K562 (cell line): ENCODE results near the gene USP4. TPM values are rescaled to one million over a fixed set of nuclear protein-coding genes. Genes with fewer than 3 reads are reported as not detected.

ENCODE experiments used
- CBFA2T2 ChIP-seq: fragments of 450-650 bp; conservative IDR thresholded peaks from 2 replicates; pipeline ENCODE4 v1.6.1; 2017; ENCODE audit warnings: mild to moderate bottlenecking
- CBX1 ChIP-seq: sonication (generic); IDR thresholded peaks from 2 replicates; pipeline ENCODE4 v1.6.1; 2016; ENCODE audit warnings: antibody characterized with exemption, low read depth, mild to moderate bottlenecking
- CBX2 ChIP-seq: fragments of 200-600 bp; sonication (generic); IDR thresholded peaks from one replicate; pipeline ENCODE4 v1.6.1; 2012; ENCODE audit warnings: mild to moderate bottlenecking, low read length, inconsistent platforms; ENCODE audit not compliant: insufficient read depth, poor library complexity, severe bottlenecking
- FOXA3 ChIP-seq, 2 experiments: fragments of 450-650 bp in 1 of 2; sonication (generic) in 1 of 2; formaldehyde crosslinking; IDR thresholded peaks in 1 of 2; conservative IDR thresholded peaks in 1 of 2; 2 replicates each; pipeline versions ENCODE4 v1.4.0 to v1.8.0; 2020 to 2022; ENCODE audit warnings: mild to moderate bottlenecking in 2 of 2, missing genetic modification reagents in 1 of 2
- IFI16 ChIP-seq: fragments of 250-450 bp; sonication (Bioruptor Pico); IDR thresholded peaks from 2 replicates; pipeline ENCODE4 v2.1.2; 2022; ENCODE audit warnings: mild to moderate bottlenecking, inconsistent platforms
- JUN ChIP-seq, 2 experiments: sonication (generic) in 1 of 2; formaldehyde crosslinking in 1 of 2; IDR thresholded peaks; 2 replicates each; pipeline versions ENCODE4 v1.6.1 to v1.8.0; 2012 to 2022; ENCODE audit warnings: borderline replicate concordance in 2 of 2, mild to moderate bottlenecking in 2 of 2, improper control_type of control experiment in 1 of 2, low read depth in 1 of 2, low read length in 1 of 2, missing genetic modification reagents in 1 of 2
- MAFF ChIP-seq: IDR thresholded peaks from 2 replicates; pipeline ENCODE4 v1.6.1; 2012; ENCODE audit warnings: low read length, improper control_type of control experiment
- MED1 ChIP-seq: sonication (generic); formaldehyde crosslinking; IDR thresholded peaks from 2 replicates; pipeline ENCODE4 v1.8.1; 2023; ENCODE audit warnings: missing genetic modification reagents, borderline replicate concordance
- MIER1 ChIP-seq: fragments of 450-650 bp; IDR thresholded peaks from 2 replicates; pipeline ENCODE4 v1.6.1; 2016; ENCODE audit warnings: antibody characterized with exemption, mild to moderate bottlenecking, low read depth
- PPARD ChIP-seq: fragments of 250-450 bp; sonication (Bioruptor Pico); IDR thresholded peaks from 2 replicates; pipeline ENCODE4 v1.8.0; 2022; ENCODE audit warnings: inconsistent platforms, mild to moderate bottlenecking, moderate library complexity
- RAD51 ChIP-seq: fragments of 450-650 bp; IDR thresholded peaks from 2 replicates; pipeline ENCODE4 v1.7.1; 2016; ENCODE audit warnings: low read depth, mild to moderate bottlenecking, borderline replicate concordance
- SIN3B ChIP-seq: fragments of 450-650 bp; IDR thresholded peaks from 2 replicates; pipeline ENCODE4 v1.6.1; 2017; ENCODE audit warnings: low read depth, mild to moderate bottlenecking, moderate library complexity
- SRSF3 ChIP-seq: fragments of 200-400 bp; formaldehyde crosslinking; IDR thresholded peaks from 2 replicates; pipeline ENCODE4 v1.6.1; 2016; ENCODE audit warnings: mild to moderate bottlenecking, low read length, moderate library complexity; ENCODE audit not compliant: insufficient read depth
- TEAD4 ChIP-seq, 2 experiments: sonication (generic) in 1 of 2; formaldehyde crosslinking in 1 of 2; IDR thresholded peaks; 2 replicates each; pipeline versions ENCODE4 v1.6.1 to v1.8.0; 2012 to 2022; ENCODE audit warnings: borderline replicate concordance in 1 of 2, inconsistent platforms in 1 of 2, low read length in 1 of 2, mild to moderate bottlenecking in 1 of 2, missing genetic modification reagents in 1 of 2
- WHSC1 ChIP-seq: IDR thresholded peaks from one replicate; pipeline ENCODE4 v1.6.1; 2012; ENCODE audit warnings: low read length, control low read depth, inconsistent platforms
- ZNF133 ChIP-seq: fragments of 250-450 bp; sonication (Bioruptor Pico); IDR thresholded peaks from 2 replicates; pipeline ENCODE4 v1.4.0; 2020; ENCODE audit warnings: mild to moderate bottlenecking
- polyA plus RNA-seq, 8 experiments: library from polyadenylated mRNA; depleted of rRNA in 4 of 8; stranded (reverse) in 5 of 8; unstranded in 3 of 8; fragments of >200 nt; fragmentation: Nextera tagmentation in 2 of 8; fragmentation: Illumina TruSeq in 1 of 8; extraction: Ambion mirVana in 2 of 8; extraction: Trizol in 1 of 8; gene quantifications; 2 replicates each; pipeline versions ENCODE4 v1.2.1 to v1.2.3, GENCODE V29; 2011 to 2014; ENCODE audit warnings: inconsistent platforms in 1 of 8, missing spikeins in 1 of 8
- total RNA-seq, 7 experiments: library from RNA; depleted of rRNA in 6 of 7; stranded (reverse); fragments of >200 nt in 6 of 7; fragmentation: Illumina TruSeq in 2 of 7; extraction: Trizol in 2 of 7; gene quantifications; 2 replicates each; pipeline versions ENCODE4 v1.2.1 to v1.2.3, GENCODE V29; 2011 to 2021; ENCODE audit warnings: low replicate concordance in 1 of 7
- TF ChIP-seq, protein P1 (sequence below), 2 experiments: fragments of 450-650 bp in 1 of 2; sonication (generic) in 1 of 2; formaldehyde crosslinking in 1 of 2; IDR thresholded peaks in 1 of 2; conservative IDR thresholded peaks in 1 of 2; 2 replicates each; pipeline versions ENCODE4 v1.6.1 to v1.8.1; 2016 to 2023; ENCODE audit warnings: mild to moderate bottlenecking in 2 of 2, moderate library complexity in 2 of 2, inconsistent platforms in 1 of 2, missing genetic modification reagents in 1 of 2
- TF ChIP-seq, protein P2 (sequence below): fragments of 250-450 bp; sonication (Bioruptor Pico); IDR thresholded peaks from 2 replicates; pipeline ENCODE4 v1.5.0; 2020; ENCODE audit warnings: mild to moderate bottlenecking
- TF ChIP-seq, protein P3 (sequence below): fragments of 450-650 bp; IDR thresholded peaks from 2 replicates; pipeline ENCODE4 v1.6.1; 2018; ENCODE audit warnings: mild to moderate bottlenecking, low read depth; ENCODE audit not compliant: partially characterized antibody

The USP4 gene
- total and polyA plus RNA-seq, 9 of the 15 experiments (the other 6 are each of a cell fraction or from before 2014, with no cell fraction given), result 11.8 to 40.4 (median 22.9) TPM

DNA sequence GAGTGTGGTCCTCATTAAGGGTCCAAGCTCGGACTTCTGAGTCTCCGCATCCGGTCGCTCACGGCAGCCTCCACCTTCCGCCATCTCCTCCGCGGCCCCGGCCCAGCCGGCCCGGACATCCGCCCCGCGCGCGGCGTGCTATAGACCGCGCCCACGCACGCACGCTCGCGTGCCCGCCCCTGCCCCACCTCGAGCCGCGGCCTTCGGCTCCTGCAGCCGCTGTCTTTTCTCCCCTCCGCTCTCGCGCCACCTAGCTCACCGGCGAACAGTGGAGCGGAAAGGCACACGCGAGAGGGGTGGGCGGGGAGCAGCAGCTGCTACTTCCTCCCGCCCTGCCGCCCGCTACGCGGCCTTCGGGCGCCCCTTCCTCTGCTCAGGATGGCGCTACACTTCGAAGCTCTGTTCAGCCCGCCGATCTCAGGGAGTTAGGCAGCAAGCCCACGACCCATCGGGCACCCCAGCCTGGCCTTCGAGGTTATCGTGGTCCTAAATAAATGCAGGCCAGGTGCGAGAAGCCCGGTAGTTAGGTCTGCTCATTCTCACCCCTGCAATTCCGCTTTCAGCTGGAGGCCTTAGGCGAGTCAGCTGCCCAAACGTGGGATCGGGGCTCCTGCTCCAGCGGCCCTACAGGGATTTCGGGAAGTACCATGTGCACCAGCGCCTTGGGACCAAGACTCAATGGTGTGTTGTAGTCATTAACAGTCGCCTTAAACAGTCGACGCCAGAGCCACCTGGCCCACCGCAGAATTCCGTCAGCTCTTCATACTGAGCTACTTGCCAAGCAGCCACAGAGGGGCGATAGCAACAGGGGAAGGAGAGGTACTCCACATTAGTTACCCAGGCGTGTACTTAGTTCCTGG is at the start of gene USP4 (continued):
- TF ChIP-seq, protein P1, sequence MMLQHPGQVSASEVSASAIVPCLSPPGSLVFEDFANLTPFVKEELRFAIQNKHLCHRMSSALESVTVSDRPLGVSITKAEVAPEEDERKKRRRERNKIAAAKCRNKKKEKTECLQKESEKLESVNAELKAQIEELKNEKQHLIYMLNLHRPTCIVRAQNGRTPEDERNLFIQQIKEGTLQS (IDR thresholded peaks at IDR 0.05), result no peak
- TF ChIP-seq, protein P1 (CRISPR knock-in tag; conservative IDR thresholded peaks at IDR 0.05), result peak; percentile 71; the same call in 1 of the 2 replicates
- TF ChIP-seq FOXA3 (CRISPR knock-in tag; conservative IDR thresholded peaks at IDR 0.05 in 1 of 2, IDR thresholded peaks at IDR 0.05 in 1 of 2), result no peak
- TF ChIP-seq RAD51, result no peak
- TF ChIP-seq TEAD4 (IDR thresholded peaks at IDR 0.05; ENCODE audit: low read length), result peak; percentile 26; the same call in 1 of the 2 replicates
- 0 out of 2 replicates have a peak, but pooled peaks have one; percentile 13 for TF ChIP-seq TEAD4 (CRISPR knock-in tag; IDR thresholded peaks at IDR 0.05; ENCODE audit: borderline replicate concordance)
- no peak for TF ChIP-seq CBX2
- TF ChIP-seq, protein P2, sequence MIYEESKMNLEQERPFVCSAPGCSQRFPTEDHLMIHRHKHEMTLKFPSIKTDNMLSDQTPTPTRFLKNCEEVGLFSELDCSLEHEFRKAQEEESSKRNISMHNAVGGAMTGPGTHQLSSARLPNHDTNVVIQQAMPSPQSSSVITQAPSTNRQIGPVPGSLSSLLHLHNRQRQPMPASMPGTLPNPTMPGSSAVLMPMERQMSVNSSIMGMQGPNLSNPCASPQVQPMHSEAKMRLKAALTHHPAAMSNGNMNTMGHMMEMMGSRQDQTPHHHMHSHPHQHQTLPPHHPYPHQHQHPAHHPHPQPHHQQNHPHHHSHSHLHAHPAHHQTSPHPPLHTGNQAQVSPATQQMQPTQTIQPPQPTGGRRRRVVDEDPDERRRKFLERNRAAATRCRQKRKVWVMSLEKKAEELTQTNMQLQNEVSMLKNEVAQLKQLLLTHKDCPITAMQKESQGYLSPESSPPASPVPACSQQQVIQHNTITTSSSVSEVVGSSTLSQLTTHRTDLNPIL (CRISPR knock-in tag), result no peak
- no peak for TF ChIP-seq MIER1
- TF ChIP-seq ZNF133 (CRISPR knock-in tag), result no peak
- peak; percentile 21; the same call in 1 of the 2 replicates for TF ChIP-seq JUN (IDR thresholded peaks at IDR 0.05; ENCODE audit: borderline replicate concordance, low read depth, low read length)
- TF ChIP-seq JUN (CRISPR knock-in tag; IDR thresholded peaks at IDR 0.05; ENCODE audit: borderline replicate concordance), result no peak
- no peak for TF ChIP-seq SRSF3
- TF ChIP-seq CBX1, result no peak
- TF ChIP-seq IFI16 (CRISPR knock-in tag), result no peak
- TF ChIP-seq, protein P3, sequence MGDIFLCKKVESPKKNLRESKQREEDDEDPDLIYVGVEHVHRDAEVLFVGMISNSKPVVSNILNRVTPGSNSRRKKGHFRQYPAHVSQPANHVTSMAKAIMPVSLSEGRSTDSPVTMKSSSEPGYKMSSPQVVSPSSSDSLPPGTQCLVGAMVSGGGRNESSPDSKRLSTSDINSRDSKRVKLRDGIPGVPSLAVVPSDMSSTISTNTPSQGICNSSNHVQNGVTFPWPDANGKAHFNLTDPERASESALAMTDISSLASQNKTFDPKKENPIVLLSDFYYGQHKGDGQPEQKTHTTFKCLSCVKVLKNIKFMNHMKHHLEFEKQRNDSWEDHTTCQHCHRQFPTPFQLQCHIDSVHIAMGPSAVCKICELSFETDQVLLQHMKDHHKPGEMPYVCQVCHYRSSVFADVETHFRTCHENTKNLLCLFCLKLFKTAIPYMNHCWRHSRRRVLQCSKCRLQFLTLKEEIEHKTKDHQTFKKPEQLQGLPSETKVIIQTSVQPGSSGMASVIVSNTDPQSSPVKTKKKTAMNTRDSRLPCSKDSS, result no peak
- no peak for TF ChIP-seq MAFF
- TF ChIP-seq SIN3B, result peak; percentile 22; the same call in 1 of the 2 replicates
- no peak for TF ChIP-seq PPARD (CRISPR knock-in tag)
- no peak for TF ChIP-seq WHSC1
- no peak for TF ChIP-seq MED1 (CRISPR knock-in tag)
- TF ChIP-seq CBFA2T2, result no peak
